ENCODE results near the gene MATR3.
"Not testable (repeated sequence)": the region's sequence is repeated elsewhere in the genome, so short reads cannot be mapped to it uniquely, and the experiment has no call there.

Gene MATR3

GRCh38 chr5:139298242-139298641, 4.7 kb downstream of the MATR3 start:
- DNase-seq: no peak

GRCh38 chr5:139299486-139299885, 5.9 kb downstream of the MATR3 start:
- DNase-seq: no peak

- no peak for DNase-seq
These were observed 8.4 kb downstream of the MATR3 start for GRCh38 chr5:139301808-139302499.

GRCh38 chr5:139304391-139305324, 11.1 kb downstream of the MATR3 start:
- DNase-seq: no peak

GRCh38 chr5:139306197-139306596, 12.7 kb downstream of the MATR3 start:
- no peak for DNase-seq

- DNase-seq: no peak
These were observed 13.3 kb downstream of the MATR3 start for GRCh38 chr5:139306628-139307379.

- DNase-seq: no peak
These were observed 15.3 kb downstream of the MATR3 start for GRCh38 chr5:139308797-139309196.

GRCh38 chr5:139310715-139311186, 17.2 kb downstream of the MATR3 start:
- DNase-seq: not testable (repeated sequence)

GRCh38 chr5:139312075-139312474, 18.5 kb downstream of the MATR3 start:
- no peak for DNase-seq

DNA sequence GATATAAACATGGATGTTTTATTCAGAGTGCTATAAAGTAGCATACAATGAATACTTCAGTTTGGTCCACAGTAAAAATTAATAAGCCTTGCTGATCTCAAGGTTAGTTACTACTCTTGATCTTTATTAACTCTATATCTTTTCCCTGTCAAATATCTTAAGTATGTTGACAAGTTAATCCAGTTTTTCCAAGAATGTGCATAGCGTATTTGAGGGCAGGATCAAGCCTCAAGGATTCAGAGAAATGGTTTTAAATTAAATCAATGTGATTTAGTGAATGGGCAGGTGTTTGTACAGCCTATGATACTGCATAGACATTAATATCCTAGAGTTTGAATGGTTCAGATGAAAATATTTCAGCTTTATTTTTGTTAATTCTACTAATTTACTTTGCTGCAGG, 20.7 kb downstream of the MATR3 start:
- DNase-seq: no peak

GRCh38 chr5:139315056-139315615, 21.6 kb downstream of the MATR3 start:
- DNase-seq: no peak

DNA sequence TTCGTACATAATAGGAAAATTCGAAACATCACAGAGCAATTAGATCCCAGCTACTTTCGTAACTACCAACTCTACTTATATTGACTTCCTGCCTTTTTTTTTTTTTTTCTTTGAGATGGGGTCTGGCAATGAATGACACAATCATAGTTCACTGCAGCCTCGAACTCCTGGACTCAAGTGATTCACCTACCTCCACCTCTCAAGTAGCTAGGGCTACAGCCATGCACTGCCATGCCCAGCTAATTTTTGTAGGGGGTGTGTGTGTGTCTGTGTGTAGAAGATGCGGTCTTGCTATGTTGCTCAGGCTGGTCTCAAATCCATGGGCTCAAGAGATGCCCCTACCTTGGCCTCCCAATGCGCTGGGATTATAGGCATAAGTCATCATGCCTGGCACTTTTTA, 42.3 kb downstream of the MATR3 start:
- no peak for DNase-seq

DNA sequence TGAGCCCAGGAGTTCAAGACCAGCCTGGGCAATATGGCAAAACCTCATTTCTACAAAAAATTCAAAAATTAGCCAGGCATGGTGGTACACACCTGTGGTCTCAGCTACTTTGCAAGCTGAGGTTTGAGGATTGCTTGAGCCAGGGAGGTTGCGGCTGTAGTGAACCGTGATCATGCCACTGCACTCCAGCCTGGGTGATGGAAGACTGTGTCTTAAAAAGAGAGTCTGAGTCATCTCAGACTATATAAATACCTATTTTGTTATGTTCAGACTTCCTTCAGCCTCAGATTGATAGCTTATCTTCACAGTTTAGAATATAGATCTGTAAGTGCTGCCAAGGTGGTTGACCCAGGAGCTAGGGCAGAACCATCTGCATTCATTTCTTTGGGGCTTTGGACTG, 46.5 kb downstream of the MATR3 start:
- no peak for DNase-seq

- no peak for DNase-seq
These were observed 47.7 kb downstream of the MATR3 start for GRCh38 chr5:139341187-139341688.

- DNase-seq: peak; percentile 98
These were observed 48.3 kb downstream of the MATR3 start, which contains the start of gene PAIP2 for GRCh38 chr5:139341689-139342422. Gene PAIP2, plus strand, starts transcription at chr5:139341854. Its CDS starts 21,931 bp downstream, at chr5:139363785.

- no peak for DNase-seq
These were observed 48.8 kb downstream of the MATR3 start for GRCh38 chr5:139342423-139342723.

GRCh38 chr5:139343476-139343875, 49.9 kb downstream of the MATR3 start:
- no peak for DNase-seq

DNA sequence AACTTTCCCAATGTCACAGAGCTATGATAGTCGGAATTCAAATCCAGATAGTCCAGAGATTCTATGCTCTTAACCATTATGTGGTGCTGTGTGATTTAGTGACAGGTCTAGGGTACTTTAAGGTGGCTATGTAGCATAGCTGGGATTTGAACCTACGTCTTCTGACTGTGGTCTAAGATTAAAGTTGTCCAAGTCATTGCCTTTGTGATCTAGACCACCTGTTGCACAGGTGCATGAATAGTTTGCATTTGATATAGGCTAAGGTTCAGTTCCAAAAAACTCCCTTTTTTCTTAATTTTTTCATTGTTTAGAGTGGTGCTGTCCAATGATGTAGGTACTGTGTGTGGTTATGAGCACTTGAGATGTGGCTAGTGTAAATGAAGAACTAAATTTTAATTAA, 50.6 kb downstream of the MATR3 start:
- DNase-seq: no peak

GRCh38 chr5:139345442-139345841, 51.9 kb downstream of the MATR3 start:
- not testable (repeated sequence) for DNase-seq

DNA sequence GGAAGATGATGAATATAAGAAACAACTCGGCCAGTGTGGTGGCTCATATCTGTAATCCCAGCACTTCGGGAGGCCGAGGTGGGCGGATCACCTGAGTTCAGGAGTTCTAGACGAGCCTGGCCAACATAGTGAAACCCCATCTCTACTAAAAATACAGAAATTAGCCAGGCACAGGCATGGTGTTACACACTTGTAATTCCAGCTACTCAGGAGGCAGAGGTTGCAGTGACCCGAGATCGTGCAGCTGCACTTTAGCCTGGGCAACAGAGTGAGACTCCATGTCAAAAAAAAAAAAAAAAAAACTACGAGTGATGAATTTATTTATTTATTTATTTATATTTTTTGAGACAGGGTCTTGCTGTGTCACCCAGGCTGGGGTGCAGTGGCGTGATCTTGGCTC, 54.3 kb downstream of the MATR3 start:
- not testable (repeated sequence) for DNase-seq

GRCh38 chr5:139354186-139354585, 60.6 kb downstream of the MATR3 start:
- no peak for DNase-seq

DNA sequence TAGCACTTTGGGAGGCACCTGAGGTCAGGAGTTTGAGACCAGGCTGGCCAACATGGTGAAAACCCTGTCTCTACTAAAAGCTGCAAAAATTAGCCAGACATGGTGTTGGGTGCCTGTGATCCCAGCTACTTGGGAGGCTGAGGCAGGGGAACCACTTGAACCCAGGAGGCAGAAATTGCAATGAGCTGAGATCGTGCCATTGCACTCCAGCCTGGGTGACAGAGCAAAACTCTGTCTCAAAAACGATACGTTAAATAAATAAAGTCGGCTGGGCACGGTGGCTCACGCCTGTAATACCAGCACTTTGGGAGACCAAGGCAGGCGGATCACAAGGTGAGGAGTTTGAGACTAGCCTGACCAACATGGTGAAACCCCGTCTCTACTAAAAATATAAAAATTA, 62.4 kb downstream of the MATR3 start:
- DNase-seq: not testable (repeated sequence)

All from stimulated activated CD4-positive, alpha-beta T cell treated with anti-CD3 and anti-CD28 coated beads, Interleukin-4, amount 100 ng/mL, for 1 hour (primary cell).